Activated T-helper 2 cell treated with anti-CD3 and anti-CD28 coated beads, Interferon-gamma antibody, Interleukin-2, Interleukin-4, amounts not matched to agents 10 μg/mL and 5 μg/mL and 100 μg/mL, durations not matched to agents 14 hours and 24 hours and 36 hours (primary cell): ENCODE measurements around the gene DGKA. TPM values are rescaled to one million over a fixed set of nuclear protein-coding genes. Genes with fewer than 3 reads are reported as not detected.

Experiments
- DNase-seq: peaks from one replicate; pipeline ENCODE4 v3.0.0; 2021; ENCODE audit warnings: low spot score
- H3K27ac Mint-ChIP-seq: one replicate; pipeline ENCODE4 v1.8.0; 2021; ENCODE audit warnings: mixed read lengths
- H3K27me3 Mint-ChIP-seq: one replicate; pipeline ENCODE4 v1.8.0; 2021; ENCODE audit warnings: low read depth, mixed read lengths
- H3K36me3 Mint-ChIP-seq: one replicate; pipeline ENCODE4 v1.8.0; 2021; ENCODE audit warnings: low read depth, mixed read lengths
- H3K4me1 Mint-ChIP-seq: one replicate; pipeline ENCODE4 v1.8.0; 2021; ENCODE audit warnings: low read depth, mixed read lengths
- H3K4me3 Mint-ChIP-seq: one replicate; pipeline ENCODE4 v1.8.0; 2021; ENCODE audit warnings: low read depth, mild to moderate bottlenecking, moderate library complexity, mixed read lengths
- H3K9me3 Mint-ChIP-seq: one replicate; pipeline ENCODE4 v1.8.0; 2021; ENCODE audit warnings: mixed read lengths
- intact Hi-C: fragments of 100-400 bp; cut with micrococcal nuclease; formaldehyde crosslinking; loops from one replicate; pipeline ENCODE4 v1.15.1; 2023
- total RNA-seq: library from RNA; stranded (reverse); gene quantifications from 2 replicates; pipeline ENCODE4 v1.2.3, GENCODE V29; 2022

The DGKA gene
- total RNA-seq, 1 donor from 2014 or later, result 218 TPM

DNA sequence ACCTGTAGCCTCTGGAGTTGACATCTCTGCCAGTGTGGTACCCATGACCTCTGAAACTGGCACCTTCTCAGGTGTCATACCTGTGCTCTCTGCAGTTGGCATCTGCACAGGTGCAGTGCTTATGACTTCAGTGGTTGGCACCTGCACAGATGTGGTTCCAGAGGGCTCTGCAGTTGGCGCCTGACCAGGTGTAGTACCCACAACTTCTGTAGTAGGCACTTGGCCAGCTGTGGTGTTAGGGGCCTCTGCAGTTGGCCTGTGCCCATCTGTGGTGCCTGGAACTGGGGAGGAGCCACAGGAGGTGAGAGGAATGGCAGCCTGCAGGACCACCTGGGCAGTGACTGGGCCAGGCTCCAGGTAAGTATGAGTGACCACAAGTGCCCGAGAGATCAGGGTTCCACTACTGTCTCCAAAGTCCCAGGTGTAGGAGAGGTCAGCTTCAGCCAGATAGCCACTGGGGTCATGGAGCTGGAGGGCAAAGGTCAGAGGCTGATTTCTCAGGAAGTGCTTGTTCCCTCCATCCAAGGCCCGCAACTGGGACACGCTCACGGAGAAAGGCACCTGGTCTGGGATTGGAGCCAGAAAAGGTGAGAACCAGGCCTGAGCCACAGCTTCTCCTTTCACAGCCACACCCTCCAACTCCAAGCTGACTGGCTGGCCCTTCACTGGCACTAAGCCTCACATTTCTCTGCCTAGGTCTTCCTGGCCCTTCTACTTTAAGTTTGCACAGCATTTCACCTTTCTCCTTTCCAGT, 26.3 kb downstream of the DGKA start:
- H3K4me1 Mint-ChIP-seq, result peaks cover 4% of the 10 kb centered on the region
- H3K27ac Mint-ChIP-seq, result no peak overlapping the region
- intact Hi-C loops, result no loop called here
- H3K4me3 Mint-ChIP-seq, result no peak overlapping the region
- no peaks in the 10 kb centered on the region for H3K27me3 Mint-ChIP-seq
- no peak for DNase-seq
- peaks cover 35% of the 10 kb centered on the region for H3K36me3 Mint-ChIP-seq
- H3K9me3 Mint-ChIP-seq, result no peaks in the 10 kb centered on the region

DNA sequence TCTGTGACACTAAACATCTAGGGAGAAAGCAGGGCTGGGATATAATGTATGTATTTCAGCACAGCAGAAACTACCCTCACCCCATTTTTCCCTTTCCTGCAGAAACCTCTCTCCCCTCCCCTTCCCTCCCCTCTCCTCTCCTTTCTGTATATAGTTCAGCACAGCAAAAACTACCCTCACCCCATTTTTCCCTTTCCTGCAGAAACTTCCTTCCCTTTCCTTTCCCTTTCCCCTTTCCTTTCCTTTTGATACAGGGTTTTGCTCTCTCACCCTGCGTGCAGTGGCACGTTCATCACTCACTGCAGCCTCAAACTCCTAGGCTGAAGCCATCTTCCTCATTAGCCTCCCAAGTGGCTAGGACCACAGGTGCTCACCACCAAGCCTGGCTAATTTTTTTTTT, 32.8 kb downstream of the DGKA start:
- Mint-ChIP-seq H3K27me3 (no peaks in the 10 kb centered on the region), H3K4me1 (peaks cover 22% of the 10 kb centered on the region), H3K27ac (no peak overlapping the region), H3K9me3 (no peaks in the 10 kb centered on the region), H3K4me3 (no peak overlapping the region), H3K36me3 (peaks cover 16% of the 10 kb centered on the region)
- intact Hi-C loops, result no loop called here
- no peak for DNase-seq

DNA sequence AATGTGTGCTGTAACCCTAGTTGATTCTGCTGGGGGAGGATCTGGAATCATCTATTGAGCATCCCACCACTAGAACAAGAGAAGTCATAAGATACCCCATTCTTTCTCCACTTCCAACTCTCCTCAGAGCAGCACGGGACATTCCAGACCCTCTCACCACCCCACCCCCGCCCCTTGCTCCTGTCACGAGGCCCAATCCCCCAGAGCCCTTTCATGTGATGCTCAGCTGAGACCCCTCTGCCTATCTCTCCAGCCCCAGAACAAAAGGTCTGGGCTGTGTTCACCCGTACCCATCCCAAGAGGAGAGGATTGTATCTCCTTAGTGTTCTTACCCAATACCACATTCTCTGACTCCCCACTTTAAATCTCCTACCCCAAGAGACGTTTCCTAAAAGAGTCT, 34.3 kb downstream of the DGKA start:
- no peaks in the 10 kb centered on the region for H3K27me3 Mint-ChIP-seq
- H3K4me3 Mint-ChIP-seq, result no peak overlapping the region
- no peaks in the 10 kb centered on the region for H3K9me3 Mint-ChIP-seq
- intact Hi-C loops, result no loop called here
- H3K36me3 Mint-ChIP-seq, result peaks cover 19% of the 10 kb centered on the region
- no peak overlapping the region for H3K27ac Mint-ChIP-seq
- no peak for DNase-seq
- H3K4me1 Mint-ChIP-seq, result peaks cover 27% of the 10 kb centered on the region

DNA sequence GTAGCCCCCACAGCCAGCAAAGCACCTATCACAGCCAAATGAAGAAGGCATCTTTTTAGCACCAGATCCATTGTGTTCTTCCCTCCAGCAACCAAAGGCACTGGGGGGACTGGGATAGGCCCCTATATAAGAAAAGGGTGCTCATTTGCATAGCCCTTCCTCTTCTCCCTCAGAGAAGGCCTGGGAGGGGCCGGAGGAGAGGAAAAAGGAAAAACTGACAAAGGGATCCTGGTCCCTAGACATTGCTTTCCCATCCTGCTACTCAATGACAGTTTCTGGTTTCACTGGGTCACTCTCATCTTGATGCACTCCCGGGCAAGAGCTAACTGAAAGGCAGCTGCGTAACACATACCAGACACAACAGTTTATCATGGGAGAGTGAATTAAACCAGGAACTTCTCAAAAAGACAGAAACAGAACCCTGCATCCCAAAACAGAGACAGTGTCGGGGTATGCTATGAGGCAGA, 35.0 kb downstream of the DGKA start, which contains the start of gene PMEL:
TSS of gene PMEL (minus strand) at position 102 of the 467 bp plus-strand sequence. CDS start at position 71, 31 bp downstream.
- Mint-ChIP-seq H3K9me3 (no peaks in the 10 kb centered on the region), H3K36me3 (peaks cover 25% of the 10 kb centered on the region), H3K27me3 (no peaks in the 10 kb centered on the region), H3K4me1 (peaks cover 31% of the 10 kb centered on the region), H3K27ac (peak within 1 kb of the TSS; percentile 88), H3K4me3 (peak within 1 kb of the TSS; percentile 99)
- intact Hi-C loops, result no loop called here
- no peak for DNase-seq

DNA sequence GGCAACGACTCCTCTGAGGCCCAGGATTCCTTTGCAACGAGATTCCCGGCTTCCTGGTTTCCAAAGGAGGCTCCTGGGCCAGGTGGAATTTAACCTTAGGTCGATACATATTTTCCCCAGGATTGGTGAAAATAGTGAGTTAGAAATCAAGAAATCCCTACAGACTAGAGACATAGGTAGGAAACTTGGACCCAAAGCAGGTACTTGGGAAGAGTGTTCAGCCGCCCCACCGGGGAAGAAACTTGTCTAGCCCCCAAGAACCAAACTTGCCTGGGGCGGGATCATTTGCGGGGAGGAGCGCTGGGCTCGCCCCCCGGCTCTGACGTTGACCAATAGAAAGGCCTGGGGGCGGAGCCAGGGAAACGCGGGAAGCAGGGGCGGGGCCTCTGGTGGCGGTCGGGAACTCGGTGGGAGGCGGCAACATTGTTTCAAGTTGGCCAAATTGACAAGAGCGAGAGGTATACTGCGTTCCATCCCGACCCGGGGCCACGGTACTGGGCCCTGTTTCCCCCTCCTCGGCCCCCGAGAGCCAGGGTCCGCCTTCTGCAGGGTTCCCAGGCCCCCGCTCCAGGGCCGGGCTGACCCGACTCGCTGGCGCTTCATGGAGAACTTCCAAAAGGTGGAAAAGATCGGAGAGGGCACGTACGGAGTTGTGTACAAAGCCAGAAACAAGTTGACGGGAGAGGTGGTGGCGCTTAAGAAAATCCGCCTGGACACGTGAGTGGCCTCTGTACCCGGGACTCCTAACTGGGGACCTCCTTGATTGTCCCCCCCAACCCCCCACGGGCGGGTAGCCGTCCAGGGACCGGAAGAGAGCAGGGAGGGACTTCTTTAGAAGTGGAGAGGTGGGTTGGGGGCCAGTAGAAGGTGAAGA, 35.7 kb downstream of the DGKA start, which contains the start of gene CDK2:
TSS of gene CDK2 (plus strand) at position 423 of the 874 bp plus-strand sequence. CDS start at position 602, 179 bp downstream.
- intact Hi-C loops, result no loop called here
- no peaks in the 10 kb centered on the region for H3K9me3 Mint-ChIP-seq
- H3K4me1 Mint-ChIP-seq, result peaks cover 35% of the 10 kb centered on the region
- peaks cover 31% of the 10 kb centered on the region for H3K36me3 Mint-ChIP-seq
- peak within 1 kb of the TSS; percentile 88 for H3K27ac Mint-ChIP-seq
- no peaks in the 10 kb centered on the region for H3K27me3 Mint-ChIP-seq
- peak; percentile 88 for DNase-seq
- H3K4me3 Mint-ChIP-seq, result peak within 1 kb of the TSS; percentile 99

DNA sequence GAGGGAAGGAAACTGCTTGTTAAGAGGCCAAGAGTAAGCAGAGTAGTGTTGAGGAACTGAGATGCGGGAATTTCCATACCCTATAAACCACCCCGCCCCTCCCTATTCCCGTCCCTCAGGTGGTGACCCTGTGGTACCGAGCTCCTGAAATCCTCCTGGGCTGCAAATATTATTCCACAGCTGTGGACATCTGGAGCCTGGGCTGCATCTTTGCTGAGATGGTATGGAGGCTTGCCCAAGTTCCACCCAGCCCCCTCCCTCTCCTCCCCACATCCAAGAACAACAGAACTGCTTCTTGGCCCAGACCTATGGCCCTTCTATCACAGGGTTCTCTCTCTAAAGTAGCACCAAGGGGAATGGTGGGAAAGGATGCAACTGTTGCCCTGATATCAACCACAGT, 38.4 kb downstream of the DGKA start:
- DNase-seq, result no peak
- Mint-ChIP-seq H3K27ac (no peak overlapping the region), H3K4me3 (no peak overlapping the region), H3K9me3 (no peaks in the 10 kb centered on the region), H3K27me3 (no peaks in the 10 kb centered on the region), H3K36me3 (peaks cover 38% of the 10 kb centered on the region), H3K4me1 (peaks cover 38% of the 10 kb centered on the region)
- intact Hi-C loops, result no loop called here

DNA sequence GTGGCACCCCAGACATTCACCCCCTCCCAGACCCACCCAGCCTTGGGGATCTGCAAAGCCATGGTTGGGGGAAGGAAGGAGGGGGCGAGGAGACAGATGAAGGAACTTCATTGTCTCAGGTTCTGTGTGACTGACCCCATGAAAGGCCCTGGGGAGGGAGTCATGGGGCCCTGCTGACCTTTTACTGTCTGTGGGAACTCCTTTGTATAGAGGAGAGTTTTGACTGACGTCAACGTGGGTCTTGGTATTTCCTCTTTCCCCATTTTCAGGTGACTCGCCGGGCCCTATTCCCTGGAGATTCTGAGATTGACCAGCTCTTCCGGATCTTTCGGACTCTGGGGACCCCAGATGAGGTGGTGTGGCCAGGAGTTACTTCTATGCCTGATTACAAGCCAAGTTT, 39.8 kb downstream of the DGKA start:
- no peak overlapping the region for H3K27ac Mint-ChIP-seq
- intact Hi-C loops, result no loop called here
- peaks cover 38% of the 10 kb centered on the region for H3K36me3 Mint-ChIP-seq
- H3K4me3 Mint-ChIP-seq, result no peak overlapping the region
- DNase-seq, result no peak
- no peaks in the 10 kb centered on the region for H3K27me3 Mint-ChIP-seq
- peaks cover 38% of the 10 kb centered on the region for H3K4me1 Mint-ChIP-seq
- H3K9me3 Mint-ChIP-seq, result no peaks in the 10 kb centered on the region

DNA sequence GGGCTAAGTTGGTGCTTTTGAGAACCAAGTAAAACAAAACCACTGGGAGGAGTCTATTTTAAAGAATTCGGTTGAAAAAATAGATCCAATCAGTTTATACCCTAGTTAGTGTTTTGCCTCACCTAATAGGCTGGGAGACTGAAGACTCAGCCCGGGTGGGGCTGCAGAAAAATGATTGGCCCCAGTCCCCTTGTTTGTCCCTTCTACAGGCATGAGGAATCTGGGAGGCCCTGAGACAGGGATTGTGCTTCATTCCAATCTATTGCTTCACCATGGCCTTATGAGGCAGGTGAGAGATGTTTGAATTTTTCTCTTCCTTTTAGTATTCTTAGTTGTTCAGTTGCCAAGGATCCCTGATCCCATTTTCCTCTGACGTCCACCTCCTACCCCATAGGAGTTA, 41.1 kb downstream of the DGKA start:
- intact Hi-C loops, result no loop called here
- no peaks in the 10 kb centered on the region for H3K9me3 Mint-ChIP-seq
- H3K36me3 Mint-ChIP-seq, result peaks cover 34% of the 10 kb centered on the region
- peaks cover 38% of the 10 kb centered on the region for H3K4me1 Mint-ChIP-seq
- H3K27me3 Mint-ChIP-seq, result no peaks in the 10 kb centered on the region
- H3K27ac Mint-ChIP-seq, result peak overlapping the region; percentile 40
- no peak overlapping the region for H3K4me3 Mint-ChIP-seq
- DNase-seq, result no peak

DNA sequence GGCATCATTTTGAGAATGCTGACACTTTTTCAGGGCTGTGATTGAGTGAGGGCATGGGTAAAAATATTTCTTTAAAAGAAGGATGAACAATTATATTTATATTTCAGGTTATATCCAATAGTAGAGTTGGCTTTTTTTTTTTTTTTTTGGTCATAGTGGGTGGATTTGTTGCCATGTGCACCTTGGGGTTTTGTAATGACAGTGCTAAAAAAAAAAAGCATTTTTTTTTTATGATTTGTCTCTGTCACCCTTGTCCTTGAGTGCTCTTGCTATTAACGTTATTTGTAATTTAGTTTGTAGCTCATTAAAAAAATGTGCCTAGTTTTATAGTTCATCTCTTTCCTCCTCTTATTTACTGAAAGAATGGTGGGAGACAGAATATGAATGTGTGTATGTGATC, 41.5 kb downstream of the DGKA start:
- H3K27ac Mint-ChIP-seq, result peak overlapping the region; percentile 40
- peaks cover 33% of the 10 kb centered on the region for H3K36me3 Mint-ChIP-seq
- no peaks in the 10 kb centered on the region for H3K9me3 Mint-ChIP-seq
- intact Hi-C loops, result no loop called here
- peaks cover 36% of the 10 kb centered on the region for H3K4me1 Mint-ChIP-seq
- H3K27me3 Mint-ChIP-seq, result no peaks in the 10 kb centered on the region
- no peak overlapping the region for H3K4me3 Mint-ChIP-seq
- no peak for DNase-seq

DNA sequence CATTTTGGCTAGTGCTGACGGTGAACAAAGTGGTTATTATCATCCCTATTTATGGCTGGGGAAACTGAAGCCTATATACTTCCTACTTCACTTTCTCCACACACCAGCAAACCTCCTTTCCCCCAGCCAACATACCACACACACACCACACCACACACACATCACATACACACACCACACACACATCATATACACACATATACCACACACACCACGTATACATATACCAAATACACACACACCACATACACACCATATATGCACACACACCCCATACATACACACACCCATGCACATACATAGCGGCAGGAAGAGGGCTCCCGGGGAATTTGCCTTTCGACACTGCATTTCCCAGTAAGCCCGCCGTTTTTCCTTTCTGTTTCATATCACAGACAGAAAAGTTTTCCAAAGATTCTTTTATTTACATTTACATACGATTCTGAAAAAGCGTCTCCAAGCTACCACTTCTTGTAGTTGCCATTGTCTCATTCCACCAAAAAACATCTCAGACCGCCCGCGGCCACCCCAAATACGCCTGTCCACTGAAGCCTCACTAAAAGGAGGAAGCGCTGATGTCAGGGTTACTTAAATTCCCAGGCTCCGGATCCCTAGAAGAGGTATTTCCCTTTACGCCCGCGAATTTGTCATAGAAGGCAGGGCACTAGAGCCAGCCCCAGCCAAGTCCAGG, 42.1 kb downstream of the DGKA start:
- Mint-ChIP-seq H3K4me3 (no peak overlapping the region), H3K36me3 (peaks cover 32% of the 10 kb centered on the region), H3K27me3 (no peaks in the 10 kb centered on the region), H3K27ac (no peak overlapping the region), H3K4me1 (peaks cover 30% of the 10 kb centered on the region), H3K9me3 (no peaks in the 10 kb centered on the region)
- DNase-seq, result no peak
- intact Hi-C loops, result loop anchor here (1.0 kb wide), 5 partner anchors 24 to 145 kb away; partner anchors contain the start of genes PA2G4, RPS26, SUOX and ZC3H10

DNA sequence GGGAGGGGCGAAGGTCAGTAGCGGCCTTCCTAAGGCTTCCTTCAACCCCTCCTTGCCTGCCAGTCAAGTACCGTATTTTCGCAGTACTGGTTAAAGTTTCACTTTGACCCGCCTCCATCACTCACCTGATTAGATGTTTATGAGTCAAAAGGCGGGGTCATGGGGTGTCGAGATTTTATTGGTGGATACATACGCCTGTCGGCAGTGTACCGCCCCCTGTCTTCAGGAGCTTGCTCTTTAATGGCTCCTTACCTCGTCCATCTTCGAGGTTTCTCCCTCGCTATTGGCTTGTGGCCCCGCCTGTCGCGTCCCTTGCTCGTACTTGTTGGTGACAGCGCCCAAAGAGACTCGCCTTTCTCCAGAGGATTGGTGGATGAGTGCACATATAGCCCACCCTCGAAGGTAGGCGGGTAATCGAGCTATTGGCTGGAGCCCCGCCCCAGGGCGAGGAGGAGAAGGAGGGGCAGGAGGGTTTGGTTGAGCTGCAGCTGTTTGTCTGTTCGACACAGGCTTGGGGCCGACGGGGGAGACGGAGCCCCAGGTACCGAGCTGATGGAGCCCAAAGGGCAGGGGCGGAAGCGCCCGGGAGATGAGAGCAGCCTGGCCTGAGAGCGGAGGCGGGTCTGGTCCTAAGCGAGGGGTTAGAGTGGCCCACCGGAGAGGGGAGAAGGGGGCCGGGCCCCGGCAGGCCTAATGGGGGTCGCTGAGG, 42.8 kb downstream of the DGKA start, which contains the start of gene RAB5B:
TSS of gene RAB5B (plus strand) at position 480 of the 709 bp plus-strand sequence. CDS start 12,883 bp downstream, outside the sequence.
- Mint-ChIP-seq H3K4me1 (peaks cover 26% of the 10 kb centered on the region), H3K36me3 (peaks cover 30% of the 10 kb centered on the region), H3K27me3 (no peaks in the 10 kb centered on the region), H3K4me3 (no peak within 1 kb of the TSS), H3K9me3 (no peaks in the 10 kb centered on the region), H3K27ac (no peak within 1 kb of the TSS)
- peak; percentile 99 for DNase-seq
- intact Hi-C loops, result loop anchor here (1.0 kb wide), 6 partner anchors 24 to 156 kb away; partner anchors contain the start of genes PA2G4, RPS26, SARNP and SUOX

DNA sequence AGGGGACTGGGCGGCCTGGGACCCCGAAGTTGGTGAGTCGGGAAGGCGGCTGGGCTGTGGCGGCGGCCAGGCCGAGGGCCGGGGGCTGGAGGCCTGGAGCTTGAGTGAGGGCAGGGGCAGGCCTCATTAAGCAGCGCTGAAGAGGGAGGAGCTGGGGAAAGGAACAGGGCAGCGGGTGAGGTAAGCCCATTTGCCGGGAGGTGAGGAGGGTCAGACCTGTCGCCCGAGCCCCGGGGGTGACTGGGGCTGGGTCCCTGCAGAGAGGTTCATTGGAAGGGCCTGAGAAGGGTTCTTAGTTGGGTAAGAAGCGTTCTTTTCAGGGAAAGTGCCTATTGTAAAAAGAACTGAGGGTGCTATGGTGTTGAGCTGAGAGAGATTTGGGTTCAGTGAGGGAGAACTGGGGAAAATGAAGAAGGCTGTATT, 43.4 kb downstream of the DGKA start:
- H3K4me1 Mint-ChIP-seq, result peaks cover 27% of the 10 kb centered on the region
- H3K27me3 Mint-ChIP-seq, result no peaks in the 10 kb centered on the region
- no peaks in the 10 kb centered on the region for H3K9me3 Mint-ChIP-seq
- intact Hi-C loops, result loop anchor here (1.0 kb wide), 1 partner anchor 157 kb away; the partner anchor contains the start of gene SARNP
- H3K36me3 Mint-ChIP-seq, result peaks cover 32% of the 10 kb centered on the region
- no peak overlapping the region for H3K27ac Mint-ChIP-seq
- no peak overlapping the region for H3K4me3 Mint-ChIP-seq
- DNase-seq, result no peak
